ENCODE data around the gene ABCC12. TPM values are rescaled to one million over a fixed set of nuclear protein-coding genes. Genes with fewer than 3 reads are reported as not detected.

Gene ABCC12
- total and polyA plus RNA-seq, 8 donors, result 0.06 to 0.26 (median 0.18) TPM; not detected in 2

DNA sequence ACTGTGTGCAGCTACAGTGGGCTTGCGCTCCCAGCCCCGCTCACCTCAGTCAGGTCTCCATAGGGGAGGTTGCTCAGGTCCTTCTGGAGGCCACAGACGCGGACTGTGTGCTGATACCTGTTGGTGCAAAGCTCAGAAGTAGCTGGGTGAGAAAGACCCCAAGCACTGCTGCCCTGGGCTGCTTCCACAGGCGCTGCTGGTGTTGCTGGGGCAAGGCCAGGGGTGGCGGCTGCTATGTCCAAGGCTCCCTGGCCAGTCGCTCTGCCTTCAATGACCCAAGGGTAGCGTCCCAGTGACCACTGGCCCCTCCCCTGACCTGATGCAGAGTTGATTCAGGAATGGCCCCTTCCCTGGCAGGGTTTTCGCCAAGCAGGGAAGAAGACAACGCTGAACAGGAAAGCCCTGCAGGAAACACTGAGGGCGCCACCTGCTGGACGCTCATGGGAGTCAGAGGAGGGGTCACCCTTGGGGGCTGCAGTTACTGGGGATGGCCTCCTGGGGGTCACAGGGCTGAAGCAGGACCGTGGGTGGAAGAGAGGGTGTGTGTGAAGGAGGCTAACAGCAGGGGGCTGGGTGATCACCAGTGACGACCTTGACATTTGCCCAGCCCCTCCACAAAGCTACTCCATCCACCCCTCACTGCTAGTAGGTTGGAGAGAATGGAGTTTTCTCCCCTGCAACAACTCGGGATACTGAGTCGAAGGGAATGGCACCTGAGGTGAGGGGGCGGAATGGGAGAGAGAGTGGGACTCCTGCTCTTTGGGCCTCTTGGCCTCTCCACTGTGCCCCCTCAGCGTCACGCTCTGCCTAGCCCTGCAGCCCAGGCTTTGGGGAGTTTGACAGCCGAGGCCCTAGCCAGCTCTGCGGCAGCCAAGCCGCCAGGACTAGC is 38.3 kb downstream of the ABCC12 start:
- intact Hi-C loops (cut with DNase I), result no loop called here
- DNase-seq, result peak in 3 of 4 donors; percentile 12 to 82 (median 58)
- Histone ChIP-seq H3K9me3 (no peaks in the 10 kb centered on the region), H3K36me3 (no peaks in the 10 kb centered on the region), H3K4me1 (no peaks in the 10 kb centered on the region), H3K27me3 (no peaks in the 10 kb centered on the region), H3K4me3 (no peak overlapping the region), H3K27ac (no peak overlapping the region)
- peak; percentile 52 for ATAC-seq
- TF ChIP-seq, protein P1, sequence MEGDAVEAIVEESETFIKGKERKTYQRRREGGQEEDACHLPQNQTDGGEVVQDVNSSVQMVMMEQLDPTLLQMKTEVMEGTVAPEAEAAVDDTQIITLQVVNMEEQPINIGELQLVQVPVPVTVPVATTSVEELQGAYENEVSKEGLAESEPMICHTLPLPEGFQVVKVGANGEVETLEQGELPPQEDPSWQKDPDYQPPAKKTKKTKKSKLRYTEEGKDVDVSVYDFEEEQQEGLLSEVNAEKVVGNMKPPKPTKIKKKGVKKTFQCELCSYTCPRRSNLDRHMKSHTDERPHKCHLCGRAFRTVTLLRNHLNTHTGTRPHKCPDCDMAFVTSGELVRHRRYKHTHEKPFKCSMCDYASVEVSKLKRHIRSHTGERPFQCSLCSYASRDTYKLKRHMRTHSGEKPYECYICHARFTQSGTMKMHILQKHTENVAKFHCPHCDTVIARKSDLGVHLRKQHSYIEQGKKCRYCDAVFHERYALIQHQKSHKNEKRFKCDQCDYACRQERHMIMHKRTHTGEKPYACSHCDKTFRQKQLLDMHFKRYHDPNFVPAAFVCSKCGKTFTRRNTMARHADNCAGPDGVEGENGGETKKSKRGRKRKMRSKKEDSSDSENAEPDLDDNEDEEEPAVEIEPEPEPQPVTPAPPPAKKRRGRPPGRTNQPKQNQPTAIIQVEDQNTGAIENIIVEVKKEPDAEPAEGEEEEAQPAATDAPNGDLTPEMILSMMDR (IDR thresholded peaks at IDR 0.05), result peak; percentile 41 to 59

DNA sequence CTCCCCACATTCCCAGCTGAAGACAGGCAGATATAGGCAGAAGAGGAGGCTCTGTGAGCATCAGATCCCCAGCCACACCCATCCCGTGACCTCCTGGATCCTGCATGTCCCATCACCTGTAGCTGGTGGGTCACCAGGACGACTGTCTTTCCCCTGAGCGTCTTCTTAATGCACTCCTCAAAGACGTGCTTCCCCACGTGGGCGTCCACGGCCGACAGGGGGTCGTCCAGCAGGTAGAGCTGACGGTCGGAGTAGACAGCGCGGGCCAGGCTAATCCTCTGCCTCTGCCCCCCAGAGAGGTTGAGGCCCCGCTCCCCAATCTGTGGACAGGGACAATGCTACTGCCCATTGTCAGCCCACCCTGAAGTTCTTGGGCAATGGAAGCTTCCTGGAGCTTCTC is 40.5 kb downstream of the ABCC12 start:
- TF ChIP-seq, protein P1 (IDR thresholded peaks at IDR 0.05), result no peak
- H3K4me1 ChIP-seq, result no peaks in the 10 kb centered on the region
- H3K36me3 ChIP-seq, result no peaks in the 10 kb centered on the region
- intact Hi-C loops (cut with DNase I), result no loop called here
- no peaks in the 10 kb centered on the region for H3K9me3 ChIP-seq
- DNase-seq (no peak), ATAC-seq (no peak)
- no peak overlapping the region for H3K27ac ChIP-seq
- H3K27me3 ChIP-seq, result no peaks in the 10 kb centered on the region
- H3K4me3 ChIP-seq, result no peak overlapping the region

DNA sequence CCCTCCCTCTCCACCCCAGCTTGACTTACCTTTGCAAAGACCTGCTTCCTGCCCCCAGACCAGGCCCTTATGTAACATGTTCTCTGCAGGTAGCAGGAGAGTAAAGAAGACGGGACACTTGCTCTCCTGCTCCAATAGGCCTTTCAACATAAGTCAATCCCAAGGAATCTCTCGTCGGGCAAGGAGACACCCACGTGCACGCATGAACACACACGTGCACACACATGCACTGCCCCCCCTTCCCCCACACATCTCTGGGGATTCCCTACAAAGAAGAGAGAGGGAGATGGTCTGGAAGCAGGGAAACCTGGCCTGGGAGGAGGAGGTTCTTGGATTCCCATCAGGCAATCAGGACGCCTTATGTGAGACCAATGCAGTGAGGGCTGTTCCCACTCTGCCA is 41.4 kb downstream of the ABCC12 start:
- ATAC-seq (no peak), DNase-seq (no peak)
- Histone ChIP-seq H3K27me3 (no peaks in the 10 kb centered on the region), H3K36me3 (no peaks in the 10 kb centered on the region), H3K9me3 (no peaks in the 10 kb centered on the region), H3K4me1 (no peaks in the 10 kb centered on the region), H3K4me3 (no peak overlapping the region), H3K27ac (no peak overlapping the region)
- TF ChIP-seq, protein P1 (IDR thresholded peaks at IDR 0.05), result no peak
- intact Hi-C loops (cut with DNase I), result no loop called here

DNA sequence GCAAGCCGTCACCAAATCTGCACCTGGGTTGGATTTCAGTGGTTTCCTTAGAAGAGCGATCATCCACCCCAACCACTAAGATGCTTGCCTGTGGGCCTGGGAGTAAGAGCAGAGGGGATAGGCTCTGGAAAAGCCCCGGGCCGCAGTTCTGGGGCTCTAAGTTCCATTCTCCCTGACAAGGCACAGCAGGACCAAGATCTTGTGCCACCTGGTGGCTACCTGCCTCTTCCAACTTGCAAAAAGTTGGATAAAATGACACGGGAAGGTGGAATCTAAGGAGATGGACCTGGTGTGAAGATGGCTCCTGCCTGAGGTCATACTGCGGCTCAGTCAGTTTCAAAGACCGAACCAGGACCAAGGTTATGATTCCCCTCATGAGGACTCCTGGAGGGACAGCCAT is 42.3 kb downstream of the ABCC12 start:
- intact Hi-C loops (cut with DNase I), result no loop called here
- H3K4me1 ChIP-seq, result no peaks in the 10 kb centered on the region
- no peak overlapping the region for H3K4me3 ChIP-seq
- ATAC-seq, result no peak
- H3K36me3 ChIP-seq, result no peaks in the 10 kb centered on the region
- H3K27ac ChIP-seq, result no peak overlapping the region
- H3K27me3 ChIP-seq, result no peaks in the 10 kb centered on the region
- TF ChIP-seq, protein P1 (IDR thresholded peaks at IDR 0.05), result no peak
- no peak for DNase-seq
- H3K9me3 ChIP-seq, result no peaks in the 10 kb centered on the region

DNA sequence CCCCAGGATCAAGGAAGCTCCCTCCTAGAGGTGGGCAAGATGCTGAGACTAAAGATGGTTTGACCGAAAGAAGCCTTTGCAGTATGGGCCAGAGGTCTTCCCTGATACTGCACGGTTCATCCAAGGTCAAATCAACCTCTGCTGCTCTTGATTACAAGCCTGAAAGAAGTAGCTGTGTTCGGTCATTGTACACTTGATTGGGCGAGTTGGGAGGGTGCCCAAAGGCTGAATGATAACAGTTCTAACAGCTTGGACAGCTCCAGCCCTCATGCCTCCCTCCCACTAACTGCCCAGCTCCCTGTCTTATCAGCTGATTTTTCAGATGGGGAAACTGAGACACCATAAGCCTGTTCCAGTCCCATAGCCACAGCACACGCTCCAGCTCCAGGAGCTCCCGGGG is 42.8 kb downstream of the ABCC12 start:
- no peak overlapping the region for H3K4me3 ChIP-seq
- no peaks in the 10 kb centered on the region for H3K36me3 ChIP-seq
- H3K4me1 ChIP-seq, result no peaks in the 10 kb centered on the region
- TF ChIP-seq, protein P1 (IDR thresholded peaks at IDR 0.05), result no peak
- H3K9me3 ChIP-seq, result no peaks in the 10 kb centered on the region
- ATAC-seq (no peak), DNase-seq (no peak)
- H3K27me3 ChIP-seq, result no peaks in the 10 kb centered on the region
- intact Hi-C loops (cut with DNase I), result no loop called here
- H3K27ac ChIP-seq, result no peak overlapping the region
